Measurements from ENCODE around the gene MED13L.

The MED13L gene

GRCh38 chr12:116174006-116174405 lies 103.5 kb downstream of the MED13L start:
- DNase-seq, result no peak

- no peak for DNase-seq
Observed at GRCh38 chr12:116172224-116172849, 105.2 kb downstream of the MED13L start.

- DNase-seq, result no peak
Observed at GRCh38 chr12:116171549-116171948, 105.9 kb downstream of the MED13L start.

- no peak for DNase-seq
Observed at GRCh38 chr12:116169071-116169470, 108.4 kb downstream of the MED13L start.

GRCh38 chr12:116166306-116166705 lies 111.2 kb downstream of the MED13L start:
- DNase-seq, result no peak

- no peak for DNase-seq
Observed at GRCh38 chr12:116165036-116165425, 112.5 kb downstream of the MED13L start.

- DNase-seq, result no peak
Observed at GRCh38 chr12:116164250-116165035, 113.0 kb downstream of the MED13L start.

- no peak for DNase-seq
Observed at GRCh38 chr12:116162071-116162470, 115.4 kb downstream of the MED13L start.

- DNase-seq, result no peak
Observed at GRCh38 chr12:116161588-116161987, 115.9 kb downstream of the MED13L start.

GRCh38 chr12:116160883-116161458 lies 116.5 kb downstream of the MED13L start:
- no peak for DNase-seq

GRCh38 chr12:116160231-116160630 lies 117.3 kb downstream of the MED13L start:
- no peak for DNase-seq

- no peak for DNase-seq
Observed at GRCh38 chr12:116159593-116160200, 117.8 kb downstream of the MED13L start.

GRCh38 chr12:116159175-116159574 lies 118.3 kb downstream of the MED13L start:
- no peak for DNase-seq

- no peak for DNase-seq
Observed at GRCh38 chr12:116157845-116158267, 119.6 kb downstream of the MED13L start.

GRCh38 chr12:116156614-116157013 lies 120.9 kb downstream of the MED13L start:
- no peak for DNase-seq

GRCh38 chr12:116155383-116155782 lies 122.1 kb downstream of the MED13L start:
- DNase-seq, result no peak

- no peak for DNase-seq
Observed at GRCh38 chr12:116153983-116154382, 123.5 kb downstream of the MED13L start.

GRCh38 chr12:116153113-116153512 lies 124.4 kb downstream of the MED13L start:
- no peak for DNase-seq

- DNase-seq, result no peak
Observed at GRCh38 chr12:116152268-116152667, 125.2 kb downstream of the MED13L start.

- DNase-seq, result no peak
Observed at GRCh38 chr12:116150452-116150851, 127.0 kb downstream of the MED13L start.

- no peak for DNase-seq
Observed at GRCh38 chr12:116150001-116150400, 127.5 kb downstream of the MED13L start.

GRCh38 chr12:116148844-116149243 lies 128.6 kb downstream of the MED13L start:
- DNase-seq, result no peak

GRCh38 chr12:116146386-116146785 lies 131.1 kb downstream of the MED13L start:
- DNase-seq, result no peak

GRCh38 chr12:116145451-116145850 lies 132.0 kb downstream of the MED13L start:
- DNase-seq, result no peak
